HG03045 (cell line): Measurements from ENCODE around the gene DIS3L2.

Experiments
- ATAC-seq: cut with Tn5 transposase; IDR thresholded peaks from one replicate; pipeline ENCODE4 v1.9.1; 2021; ENCODE audit warnings: mild to moderate bottlenecking, moderate library complexity; ENCODE audit not compliant: unreplicated experiment

Gene DIS3L2

DNA sequence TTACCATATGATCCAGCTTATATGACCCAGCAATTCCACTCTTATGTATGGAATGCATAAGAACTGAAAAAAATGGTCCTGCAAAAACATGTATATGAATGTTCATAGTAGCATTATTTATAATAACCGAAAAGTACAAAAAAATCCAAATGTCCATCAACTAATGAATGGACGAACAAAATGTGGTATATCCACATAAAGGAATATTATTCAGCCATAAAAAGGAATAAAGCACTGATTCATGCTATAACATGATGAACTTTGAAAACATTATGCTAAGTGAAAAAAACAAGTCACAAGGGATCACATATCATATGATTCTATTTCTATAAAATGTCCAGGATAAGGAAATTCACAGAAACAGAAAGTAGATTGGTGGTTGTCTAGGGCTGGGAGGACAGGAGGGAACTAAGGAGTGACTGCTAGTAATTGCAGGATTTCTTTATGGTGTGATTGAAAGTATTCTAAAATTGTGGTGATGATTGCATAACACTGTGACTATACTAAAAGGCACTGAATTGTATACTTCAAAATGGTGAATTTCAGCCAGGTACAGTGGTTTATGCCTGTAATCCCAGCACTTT lies 10.0 kb upstream of the DIS3L2 start:
- ATAC-seq, result no peak

- no peak for ATAC-seq
These were observed 5.6 kb upstream of the DIS3L2 start for GRCh38 chr2:231955758-231956472.

DNA sequence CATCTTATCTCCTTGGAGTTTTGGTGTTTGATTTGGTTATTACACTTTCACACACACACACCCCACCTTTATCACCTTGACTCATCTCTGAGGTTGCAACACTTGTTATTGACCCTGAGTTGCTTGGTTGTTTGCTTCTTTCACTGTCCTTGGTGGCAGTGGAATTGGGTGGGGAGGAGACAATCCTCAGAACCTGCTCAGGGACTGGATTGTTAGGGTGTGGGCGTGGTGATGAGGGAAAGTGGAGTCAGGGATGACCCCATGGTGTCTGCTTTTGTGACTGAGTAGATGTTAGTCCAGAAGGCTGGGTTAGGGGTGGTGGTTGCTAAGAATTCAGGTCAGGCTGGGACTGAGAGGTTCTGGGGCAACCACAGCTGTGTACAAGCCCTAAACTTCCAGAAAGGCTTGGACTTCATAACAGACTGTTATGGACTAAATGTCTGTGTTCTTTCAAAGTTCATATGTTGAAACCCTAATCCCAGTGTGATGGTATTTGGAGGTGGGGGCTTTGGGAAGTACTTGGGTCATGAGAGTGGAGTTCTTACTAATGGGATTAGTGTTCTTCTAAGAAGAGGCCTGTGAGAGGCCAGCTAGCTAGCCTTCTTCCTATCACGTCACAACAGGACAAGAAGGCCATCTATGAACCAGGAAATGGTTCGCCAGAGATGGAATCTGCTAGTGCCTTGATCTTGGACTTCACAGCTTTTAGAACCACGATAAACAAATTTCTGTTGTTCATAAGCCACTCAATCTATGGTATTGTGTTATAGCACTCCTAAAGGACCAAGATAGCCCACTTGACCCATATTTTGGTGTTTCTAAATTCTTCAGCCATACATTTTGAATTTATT lies 3.4 kb upstream of the DIS3L2 start:
- no peak for ATAC-seq

GRCh38 chr2:231960810-231961348 lies 634 bp upstream of the DIS3L2 start:
- ATAC-seq, result no peak

- ATAC-seq, result no peak
These were observed 3.6 kb downstream of the DIS3L2 start for GRCh38 chr2:231965102-231965501.

- no peak for ATAC-seq
These were observed 5.4 kb downstream of the DIS3L2 start for GRCh38 chr2:231966886-231967285.

- ATAC-seq, result no peak
These were observed 7.3 kb downstream of the DIS3L2 start for GRCh38 chr2:231968820-231969219.

GRCh38 chr2:231970461-231970860 lies 8.9 kb downstream of the DIS3L2 start:
- ATAC-seq, result no peak

- ATAC-seq, result no peak
These were observed 13.5 kb downstream of the DIS3L2 start for GRCh38 chr2:231975001-231975400.

DNA sequence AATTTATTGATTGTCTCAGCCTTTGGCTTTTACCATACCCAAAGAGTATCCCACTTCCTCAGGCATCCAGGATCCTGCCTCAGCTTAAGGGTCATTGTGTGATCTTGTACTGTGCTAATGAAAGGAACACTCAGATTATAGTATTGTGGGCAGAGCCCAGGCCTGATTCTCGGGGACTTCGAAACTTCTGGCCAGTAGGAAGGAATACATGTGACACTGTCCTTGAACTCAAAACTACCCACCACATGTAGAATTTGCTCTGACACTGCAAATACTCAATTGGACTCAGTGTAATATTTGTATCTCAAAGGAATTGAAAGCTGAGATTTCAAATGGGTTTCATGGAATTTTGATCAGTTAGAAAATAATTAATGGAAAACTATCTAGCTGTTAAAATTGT lies 15.9 kb downstream of the DIS3L2 start:
- ATAC-seq, result no peak

- ATAC-seq, result no peak
These were observed 23.5 kb downstream of the DIS3L2 start for GRCh38 chr2:231984992-231985391.

- ATAC-seq, result no peak
These were observed 24.3 kb downstream of the DIS3L2 start for GRCh38 chr2:231985823-231986261.

DNA sequence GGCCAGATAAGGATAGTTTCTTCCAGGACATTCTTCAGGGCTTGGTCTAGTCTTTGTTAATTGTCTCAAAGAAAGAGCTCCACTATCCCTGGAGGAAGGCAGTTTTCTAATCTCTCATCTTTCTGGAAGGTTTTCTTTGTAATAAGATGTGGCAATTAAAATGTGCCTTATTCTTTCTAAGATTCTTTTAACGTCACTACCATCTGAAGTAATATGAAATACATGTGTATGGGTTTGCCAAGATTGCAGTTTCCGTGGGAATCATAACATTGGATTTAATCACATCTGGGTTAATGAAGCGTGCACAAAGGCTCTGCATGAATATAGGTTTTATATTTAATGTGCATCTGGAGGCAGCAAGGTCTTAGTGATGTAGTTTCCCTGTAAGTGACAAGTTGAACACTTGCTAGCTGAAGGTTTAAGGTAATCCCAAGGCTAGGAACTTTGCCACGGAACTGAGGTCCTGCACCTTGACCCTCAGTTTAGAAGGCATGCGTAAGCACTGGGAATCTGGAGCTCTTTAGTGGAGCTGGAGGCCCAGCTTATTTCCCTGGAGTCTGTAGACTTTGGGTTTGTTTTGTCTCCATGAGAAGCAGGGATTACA lies 25.7 kb downstream of the DIS3L2 start:
- no peak for ATAC-seq

DNA sequence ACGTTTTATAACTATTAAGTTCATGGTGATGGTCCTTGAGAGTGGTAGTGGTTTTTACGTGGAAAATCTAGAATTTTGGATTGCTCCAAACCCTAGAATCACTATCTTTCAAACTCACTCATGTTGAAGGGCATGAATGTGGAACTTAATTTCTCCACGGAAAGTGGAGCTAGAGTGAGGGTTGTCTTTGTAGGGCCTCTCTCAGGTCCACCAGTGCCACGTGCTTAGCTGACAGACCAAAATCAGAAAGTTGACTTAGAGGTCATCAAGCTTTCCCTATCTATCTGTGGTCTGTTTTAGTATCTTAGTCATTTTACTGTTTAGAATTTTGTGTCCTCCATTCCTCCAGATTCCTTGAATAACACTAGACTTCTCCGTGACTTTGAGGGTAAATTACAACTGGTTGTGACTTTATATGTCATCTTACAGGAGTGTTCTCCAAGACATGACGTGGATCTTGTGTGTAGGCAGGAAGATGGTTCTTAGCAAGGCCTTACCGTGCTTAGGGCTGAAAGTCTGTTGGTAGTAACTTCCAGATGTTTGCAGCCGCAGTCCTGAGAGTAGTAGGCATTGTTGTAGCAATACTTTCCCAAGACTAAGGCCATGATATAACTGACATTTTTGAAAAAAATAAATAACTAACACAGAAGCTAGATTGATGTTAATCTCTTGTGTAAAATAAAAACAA lies 26.8 kb downstream of the DIS3L2 start:
- no peak for ATAC-seq

GRCh38 chr2:231991664-231992063 lies 30.2 kb downstream of the DIS3L2 start:
- ATAC-seq, result no peak

GRCh38 chr2:231992888-231993287 lies 31.4 kb downstream of the DIS3L2 start:
- ATAC-seq, result no peak

DNA sequence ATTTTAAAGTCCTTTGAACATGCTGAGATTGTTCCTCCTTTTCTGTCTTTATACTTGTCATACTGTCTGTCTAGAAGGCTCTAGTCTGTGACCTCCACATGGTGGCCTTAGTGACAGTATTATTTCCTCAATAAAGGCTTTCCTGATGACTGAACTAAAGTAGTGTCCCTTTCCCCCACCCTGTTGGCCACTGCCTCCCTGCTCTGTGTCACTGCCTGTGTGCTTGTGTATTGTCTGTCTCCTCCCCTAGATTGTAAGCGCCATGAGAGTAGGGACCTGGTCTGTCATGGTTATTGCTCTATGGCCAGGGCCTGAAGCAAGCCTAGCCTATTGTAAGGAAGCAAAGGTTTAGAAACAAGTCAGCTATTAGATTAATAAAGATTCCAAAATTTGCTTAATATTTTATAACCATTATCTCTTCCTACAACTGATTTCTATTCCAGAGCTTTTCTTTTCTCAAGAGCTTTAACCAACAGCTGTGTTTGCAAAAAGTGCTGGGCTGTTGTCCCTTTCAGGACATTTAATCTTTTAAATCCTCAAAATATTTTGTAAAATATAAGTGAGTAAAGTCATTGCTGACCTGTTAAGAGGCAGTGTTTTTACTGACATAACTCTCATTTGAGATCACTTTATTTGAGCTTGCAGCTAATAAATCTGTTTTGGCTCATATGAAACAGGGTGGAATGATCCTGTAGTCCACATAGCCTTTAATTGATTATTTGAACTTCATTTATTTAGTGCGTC lies 35.5 kb downstream of the DIS3L2 start:
- ATAC-seq, result no peak

DNA sequence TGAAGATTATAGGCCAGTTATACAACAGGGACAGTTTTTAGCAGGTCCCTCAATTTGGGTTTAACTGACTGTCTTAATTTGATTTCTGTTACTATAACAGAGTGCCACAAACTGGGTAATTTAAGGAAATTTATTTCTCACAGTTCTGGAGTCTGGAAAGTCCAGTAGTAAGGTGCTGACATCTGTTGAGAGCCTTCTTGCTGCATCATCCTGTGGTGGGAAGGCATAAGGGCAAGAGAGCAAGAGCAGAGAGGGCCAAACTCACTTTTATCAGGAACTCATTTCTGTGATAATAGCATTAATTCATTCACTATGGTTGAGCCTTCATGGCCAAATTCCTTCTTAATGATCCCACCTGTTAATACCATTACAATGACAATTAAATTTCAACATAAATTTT lies 36.5 kb downstream of the DIS3L2 start:
- no peak for ATAC-seq

DNA sequence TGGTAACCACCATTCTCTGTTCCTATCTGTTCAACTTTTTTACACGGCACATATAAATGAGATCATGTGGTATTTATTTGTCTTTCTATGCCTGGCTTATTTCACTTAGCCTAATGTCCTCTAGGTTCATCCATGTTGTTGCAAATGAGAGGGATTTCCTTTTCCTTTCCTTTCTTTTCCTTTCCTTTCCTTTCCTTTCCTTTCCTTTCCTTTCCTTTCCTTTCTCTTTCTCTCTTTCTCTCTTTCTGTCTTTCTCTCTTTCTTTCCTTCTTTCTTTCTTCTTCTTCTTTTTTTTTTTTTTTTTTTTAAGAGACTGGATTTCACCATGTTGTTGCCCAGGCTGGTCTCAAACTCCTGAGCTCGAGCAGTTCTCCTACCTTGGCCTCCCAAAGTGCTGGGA lies 38.9 kb downstream of the DIS3L2 start:
- ATAC-seq, result no peak

GRCh38 chr2:232001073-232001472 lies 39.6 kb downstream of the DIS3L2 start:
- no peak for ATAC-seq
